ENCODE data around the gene CD81. TPM values are rescaled to one million over a fixed set of nuclear protein-coding genes. Genes with fewer than 3 reads are reported as not detected.

CD81 gene
- polyA plus RNA-seq, 10 donors = 393 to 521 (median 464) TPM

DNA sequence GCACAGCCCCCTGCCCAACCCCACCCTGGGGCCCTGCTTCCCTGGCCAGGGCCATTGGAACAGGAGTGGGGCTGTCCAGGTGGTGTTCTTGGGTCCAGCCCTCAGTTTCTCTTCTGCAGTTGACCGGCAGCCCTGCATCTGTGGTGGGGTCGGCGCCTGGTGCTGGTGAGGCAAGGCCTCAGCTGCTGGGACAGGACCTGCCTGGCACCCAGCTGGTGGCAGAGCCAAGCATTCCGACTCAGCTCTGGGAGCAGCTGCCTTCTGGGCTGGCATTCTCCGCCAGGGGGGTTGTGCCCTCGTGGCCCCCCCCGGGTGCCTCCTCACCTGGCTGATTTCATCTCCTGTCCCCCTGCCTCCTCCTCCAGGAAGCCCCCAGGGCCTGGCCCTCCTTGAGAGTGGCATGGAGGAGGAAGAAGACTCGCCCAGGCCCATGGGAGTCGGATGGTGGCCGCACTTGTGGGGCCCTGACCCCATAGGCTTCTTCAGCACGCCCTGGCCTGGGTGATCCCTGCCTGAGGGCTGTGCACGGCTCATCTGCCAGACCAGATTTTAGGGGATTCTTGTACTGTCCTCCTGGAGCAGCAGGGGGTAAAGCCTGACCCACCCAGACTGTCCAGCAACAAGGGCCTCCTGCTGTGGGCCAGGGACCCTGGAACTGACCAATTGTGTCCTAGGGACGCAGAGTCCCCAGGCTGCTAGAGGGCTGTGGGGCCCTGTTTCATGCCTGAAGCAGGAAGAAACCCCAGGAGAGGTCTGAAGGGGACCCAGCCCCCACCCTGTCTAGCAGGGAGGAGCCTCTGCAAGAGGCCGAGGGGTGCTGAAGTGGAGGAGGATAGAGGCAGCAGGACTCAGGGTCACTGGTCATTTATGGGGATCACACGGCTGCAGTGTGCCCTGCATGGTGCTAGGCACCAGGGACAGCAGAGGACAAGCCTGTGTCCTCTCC, 11.6 kb downstream of the CD81 start:
- no peak for DNase-seq

GRCh38 chr11:2389377-2390026, 12.4 kb downstream of the CD81 start:
- DNase-seq = no peak

- no peak for DNase-seq
Measured at GRCh38 chr11:2390091-2390724, 13.1 kb downstream of the CD81 start.

GRCh38 chr11:2390725-2391151, 13.6 kb downstream of the CD81 start:
- DNase-seq = peak in 1 of 3 donors; percentile 75

DNA sequence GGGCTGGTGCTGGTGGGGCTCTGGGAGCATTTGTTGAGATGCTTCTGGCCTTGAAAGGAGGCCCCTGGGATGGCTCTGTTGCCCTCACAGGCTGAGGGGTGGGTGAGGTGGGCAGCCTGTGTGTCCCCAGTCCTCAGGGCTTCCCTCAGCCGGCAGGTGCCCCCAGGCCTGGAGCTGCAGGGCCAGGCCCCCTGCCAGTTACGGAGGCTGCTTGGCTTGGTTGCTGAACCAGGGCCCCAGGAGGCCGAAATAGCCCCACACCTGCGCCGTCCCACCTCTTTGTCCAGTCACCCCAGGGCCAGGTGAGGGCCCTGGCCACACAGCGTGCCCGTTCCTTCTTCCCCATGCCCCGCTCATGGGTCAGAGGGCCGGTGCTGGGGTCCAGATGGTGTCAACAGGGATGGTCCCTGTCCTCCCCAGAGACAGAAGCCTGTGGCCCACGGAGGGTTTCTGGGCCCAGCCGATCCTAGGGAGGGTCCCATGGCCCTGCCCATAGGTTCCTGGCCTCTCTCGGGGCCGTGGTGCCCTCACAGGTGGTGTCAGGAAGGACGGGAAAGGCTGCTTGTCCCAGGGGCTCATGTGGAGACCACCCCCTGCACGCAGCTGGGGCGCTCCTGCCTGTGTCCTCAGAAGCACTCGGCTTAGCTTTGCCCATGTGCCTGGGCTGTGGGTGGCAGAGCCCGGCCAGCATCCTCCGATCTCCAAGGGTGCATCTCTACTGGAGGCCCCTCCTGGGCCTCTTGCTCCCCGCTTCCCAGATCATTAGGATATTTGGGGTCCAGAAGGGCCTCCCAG, 14.3 kb downstream of the CD81 start:
- no peak for DNase-seq

DNA sequence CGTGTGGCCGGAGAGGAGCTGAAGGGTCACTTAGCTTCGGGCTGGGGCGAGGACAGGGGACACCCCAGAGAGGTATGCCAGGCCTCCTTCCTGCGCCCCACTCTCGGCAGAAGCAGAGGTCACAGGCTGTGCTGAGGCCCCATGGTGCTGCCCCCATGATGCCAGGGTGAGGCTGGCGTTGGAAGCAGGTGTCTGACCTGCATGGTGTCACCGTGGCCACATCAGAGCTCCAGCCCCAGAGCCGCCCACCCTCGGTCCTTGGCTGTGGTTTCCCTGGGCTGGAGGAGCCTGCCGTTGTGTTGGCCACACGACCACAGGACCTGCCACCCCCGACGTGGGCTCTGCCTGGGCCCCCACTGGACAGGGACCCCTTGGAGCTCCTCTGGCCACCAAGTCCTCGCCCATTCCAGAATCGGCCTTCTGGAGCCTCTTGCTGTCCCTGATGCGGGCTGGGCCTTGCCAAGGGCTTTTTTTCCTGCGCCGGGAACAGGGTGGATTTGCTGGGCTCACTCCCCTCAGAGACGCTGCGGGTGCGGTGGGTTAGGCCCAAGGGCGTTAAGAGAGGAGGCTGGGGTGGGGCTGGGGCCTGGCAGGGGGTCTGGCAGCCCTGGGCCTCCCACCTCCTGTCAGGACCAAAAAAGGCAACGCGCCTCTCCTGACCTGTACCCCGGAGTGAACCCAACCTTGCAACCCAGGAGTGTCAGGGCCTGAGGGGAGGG, 15.3 kb downstream of the CD81 start:
- DNase-seq = no peak

- no peak for DNase-seq
Measured at GRCh38 chr11:2393111-2393868, 16.2 kb downstream of the CD81 start.

GRCh38 chr11:2393941-2394817, 17.1 kb downstream of the CD81 start:
- DNase-seq = no peak

DNA sequence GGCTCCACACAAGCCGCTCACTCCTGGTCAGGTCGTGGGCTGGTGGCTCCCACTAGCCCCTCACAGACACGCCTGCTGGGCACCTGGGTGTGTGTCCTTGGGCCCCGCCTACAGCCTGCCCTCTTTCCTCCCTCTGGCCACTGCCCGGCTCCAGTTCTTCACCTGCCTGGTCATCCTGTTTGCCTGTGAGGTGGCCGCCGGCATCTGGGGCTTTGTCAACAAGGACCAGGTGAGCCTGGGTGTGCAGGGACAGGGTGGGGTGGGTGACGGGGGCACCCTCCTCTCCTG, 17.7 kb downstream of the CD81 start:
- DNase-seq = no peak

- no peak for DNase-seq
Measured at GRCh38 chr11:2395211-2395730, 18.2 kb downstream of the CD81 start.

- DNase-seq = no peak
Measured at GRCh38 chr11:2395856-2396255, 18.7 kb downstream of the CD81 start.

GRCh38 chr11:2396471-2396870, 19.4 kb downstream of the CD81 start:
- DNase-seq = no peak

- no peak for DNase-seq
Measured at GRCh38 chr11:2397005-2397404, 19.9 kb downstream of the CD81 start.

GRCh38 chr11:2398664-2399355, 21.7 kb downstream of the CD81 start:
- DNase-seq = no peak

- DNase-seq = no peak
Measured at GRCh38 chr11:2399488-2400068, 22.5 kb downstream of the CD81 start.

- peak; percentile 100 for DNase-seq
Measured at GRCh38 chr11:2400069-2400761, 23.1 kb downstream of the CD81 start, which contains the start of gene TSSC4. TSSC4 (plus strand) TSS chr11:2400750; CDS start chr11:2402634, 1,884 bp downstream.

DNA sequence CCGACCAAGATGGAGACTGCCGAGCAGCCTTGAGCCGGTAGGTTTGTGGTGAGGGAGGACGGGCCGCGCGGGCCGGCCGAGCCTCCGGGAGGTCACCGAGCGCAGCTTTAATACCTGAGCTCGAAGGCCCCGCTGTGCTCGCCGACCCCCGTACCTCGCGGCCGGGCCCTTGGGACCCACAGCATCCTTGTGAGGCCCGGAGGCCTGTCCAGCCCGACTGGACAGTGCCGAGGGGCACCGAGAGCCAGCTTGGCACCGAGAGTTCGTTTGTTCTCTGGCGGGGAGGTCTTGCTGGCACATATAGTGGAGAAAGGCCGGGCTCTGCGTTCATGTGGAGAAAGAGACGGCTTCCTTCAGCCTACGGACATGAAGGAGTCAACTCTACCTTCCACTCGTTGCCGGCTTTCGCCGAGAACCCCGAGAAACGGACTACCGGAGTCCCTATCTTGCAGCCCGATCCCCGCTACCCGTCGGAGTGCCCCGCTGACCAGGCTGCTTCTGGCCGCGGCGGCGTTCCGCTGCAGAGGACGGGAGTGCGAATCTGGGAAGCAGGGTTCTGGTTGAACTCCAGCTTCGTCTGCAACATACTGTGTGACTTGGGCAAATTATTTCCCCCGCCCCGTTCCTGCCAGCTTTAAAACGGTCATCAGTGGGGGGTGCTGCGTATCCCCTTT, 23.8 kb downstream of the CD81 start:
- no peak for DNase-seq
